Panc1 (cell line): ENCODE data around the gene DHX15.

Experiments used
- POLR2AphosphoS5 ChIP-seq: IDR thresholded peaks from 2 replicates; pipeline ENCODE4 v1.6.1; 2012; ENCODE audit warnings: mild to moderate bottlenecking, low read depth, low read length, moderate library complexity
- SIN3A ChIP-seq: IDR thresholded peaks from 2 replicates; pipeline ENCODE4 v1.6.1; 2012; ENCODE audit warnings: low read depth, mild to moderate bottlenecking, low read length, moderate library complexity, borderline replicate concordance; ENCODE audit not compliant: insufficient read depth
- TCF7L2 ChIP-seq: IDR thresholded peaks from 2 replicates; pipeline ENCODE4 v1.6.1; 2011; ENCODE audit warnings: mild to moderate bottlenecking, low read depth, low read length, inconsistent platforms
- TF ChIP-seq, protein P1 (sequence below): fragments of 450-650 bp; IDR thresholded peaks from 2 replicates; pipeline ENCODE4 v1.5.1; 2017; ENCODE audit warnings: mild to moderate bottlenecking

DNA sequence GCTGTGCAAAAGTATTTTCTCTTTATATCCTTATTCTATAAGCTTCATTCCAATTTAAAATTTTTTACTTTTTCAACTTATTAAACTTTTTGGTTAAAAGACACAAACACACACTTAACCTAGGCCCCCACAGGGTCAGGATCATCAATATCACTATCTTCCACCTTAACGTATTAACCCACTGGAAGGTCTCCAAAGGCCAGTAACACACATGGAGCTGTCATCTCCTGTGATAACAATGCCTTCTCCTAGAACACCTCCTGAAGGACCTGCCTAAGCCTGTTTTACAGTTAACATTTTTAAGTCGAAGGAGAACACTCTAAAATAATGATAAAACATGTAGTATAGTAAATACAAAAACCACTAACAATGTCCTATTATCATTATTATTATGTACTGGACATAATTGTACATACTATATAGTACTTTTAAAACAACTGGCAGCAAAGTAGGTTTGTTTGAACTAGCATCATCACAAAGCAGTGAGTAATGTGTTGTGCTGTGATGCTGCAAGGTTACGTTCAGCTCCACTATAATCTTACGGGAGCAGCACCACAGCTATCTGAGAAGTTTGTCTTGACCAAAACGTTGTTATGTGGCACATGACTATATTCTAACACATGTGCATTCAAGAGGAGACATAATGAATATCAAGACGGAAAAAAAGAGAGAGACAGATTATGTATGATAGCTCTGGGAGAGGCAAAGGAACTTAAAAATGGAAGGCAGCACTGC is 33.7 kb downstream of the DHX15 start:
- TF ChIP-seq, protein P1, sequence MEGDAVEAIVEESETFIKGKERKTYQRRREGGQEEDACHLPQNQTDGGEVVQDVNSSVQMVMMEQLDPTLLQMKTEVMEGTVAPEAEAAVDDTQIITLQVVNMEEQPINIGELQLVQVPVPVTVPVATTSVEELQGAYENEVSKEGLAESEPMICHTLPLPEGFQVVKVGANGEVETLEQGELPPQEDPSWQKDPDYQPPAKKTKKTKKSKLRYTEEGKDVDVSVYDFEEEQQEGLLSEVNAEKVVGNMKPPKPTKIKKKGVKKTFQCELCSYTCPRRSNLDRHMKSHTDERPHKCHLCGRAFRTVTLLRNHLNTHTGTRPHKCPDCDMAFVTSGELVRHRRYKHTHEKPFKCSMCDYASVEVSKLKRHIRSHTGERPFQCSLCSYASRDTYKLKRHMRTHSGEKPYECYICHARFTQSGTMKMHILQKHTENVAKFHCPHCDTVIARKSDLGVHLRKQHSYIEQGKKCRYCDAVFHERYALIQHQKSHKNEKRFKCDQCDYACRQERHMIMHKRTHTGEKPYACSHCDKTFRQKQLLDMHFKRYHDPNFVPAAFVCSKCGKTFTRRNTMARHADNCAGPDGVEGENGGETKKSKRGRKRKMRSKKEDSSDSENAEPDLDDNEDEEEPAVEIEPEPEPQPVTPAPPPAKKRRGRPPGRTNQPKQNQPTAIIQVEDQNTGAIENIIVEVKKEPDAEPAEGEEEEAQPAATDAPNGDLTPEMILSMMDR = no peak
- TF ChIP-seq TCF7L2 (no peak), POLR2AphosphoS5 (no peak), SIN3A (no peak)
